Ishikawa (cell line): ENCODE data around the gene NGF.

Experiments
- CEBPB ChIP-seq: IDR thresholded peaks from 2 replicates; pipeline ENCODE4 v1.6.1; 2012
- EGR1 ChIP-seq: IDR thresholded peaks from 2 replicates; pipeline ENCODE4 v1.6.1; 2012
- EP300 ChIP-seq: IDR thresholded peaks from 2 replicates; pipeline ENCODE4 v1.6.1; 2012; ENCODE audit warnings: borderline replicate concordance
- YY1 ChIP-seq: IDR thresholded peaks from 2 replicates; pipeline ENCODE4 v1.6.1; 2012; ENCODE audit warnings: low read depth
- TF ChIP-seq, protein P1 (sequence below): IDR thresholded peaks from 2 replicates; pipeline ENCODE4 v1.6.1; 2012

DNA sequence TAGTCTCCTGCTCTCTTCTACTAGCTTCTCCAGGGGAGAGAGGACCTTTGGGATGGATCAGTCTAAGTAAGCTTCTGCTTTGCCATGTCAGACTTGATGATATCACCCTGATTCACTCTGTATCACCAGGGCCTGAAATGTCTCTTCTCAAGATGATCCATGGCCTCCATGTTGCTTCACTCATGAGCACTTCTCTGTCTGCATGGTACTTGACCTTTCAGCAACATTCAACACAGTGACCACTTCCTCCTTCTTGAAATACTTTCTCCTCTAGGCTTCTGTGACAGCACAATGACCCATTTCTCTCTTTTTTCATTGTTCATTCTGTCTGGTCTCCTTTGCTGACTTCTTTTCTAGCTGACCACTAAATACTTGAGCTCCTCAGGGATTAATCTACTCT is 35.3 kb upstream of the NGF start:
- TF ChIP-seq YY1: no peak
- TF ChIP-seq, protein P1, sequence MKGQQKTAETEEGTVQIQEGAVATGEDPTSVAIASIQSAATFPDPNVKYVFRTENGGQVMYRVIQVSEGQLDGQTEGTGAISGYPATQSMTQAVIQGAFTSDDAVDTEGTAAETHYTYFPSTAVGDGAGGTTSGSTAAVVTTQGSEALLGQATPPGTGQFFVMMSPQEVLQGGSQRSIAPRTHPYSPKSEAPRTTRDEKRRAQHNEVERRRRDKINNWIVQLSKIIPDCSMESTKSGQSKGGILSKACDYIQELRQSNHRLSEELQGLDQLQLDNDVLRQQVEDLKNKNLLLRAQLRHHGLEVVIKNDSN: no peak
- no peak for TF ChIP-seq EP300
- TF ChIP-seq CEBPB: no peak
- TF ChIP-seq EGR1: no peak
